Activated CD4-positive, alpha-beta T cell treated with anti-CD3 and anti-CD28 coated beads for 24 hours (primary cell): Measurements from ENCODE around the gene PEX11G.
"Not testable (repeated sequence)": the region's sequence is repeated elsewhere in the genome, so short reads cannot be mapped to it uniquely, and the experiment has no call there.

Experiments used
- DNase-seq, 2 donors: peaks; one replicate each; pipeline ENCODE4 v3.0.0-alpha.2; 2020; ENCODE audit warnings: low read depth in 2 of 2

Gene PEX11G

DNA sequence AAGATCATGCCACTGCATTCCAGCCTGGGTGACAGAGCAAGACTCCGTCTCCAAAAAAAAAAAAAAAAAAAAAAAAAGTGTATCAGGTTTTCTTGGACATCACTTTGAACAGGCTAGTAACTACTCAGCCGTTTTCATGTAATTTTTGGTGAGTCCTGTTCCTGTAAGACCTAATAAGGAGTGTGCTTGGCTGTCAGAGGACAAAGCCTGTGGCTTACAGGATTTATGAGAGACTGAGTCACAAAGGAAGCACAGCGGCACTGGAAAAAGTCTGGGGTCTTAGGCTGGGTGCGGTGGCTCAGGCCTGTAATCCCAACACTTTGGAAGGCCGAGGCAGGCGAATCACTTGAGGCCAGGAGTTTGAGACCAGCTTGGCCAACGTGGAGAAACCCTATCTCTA is 55.4 kb downstream of the PEX11G start:
- DNase-seq = not testable (repeated sequence)

DNA sequence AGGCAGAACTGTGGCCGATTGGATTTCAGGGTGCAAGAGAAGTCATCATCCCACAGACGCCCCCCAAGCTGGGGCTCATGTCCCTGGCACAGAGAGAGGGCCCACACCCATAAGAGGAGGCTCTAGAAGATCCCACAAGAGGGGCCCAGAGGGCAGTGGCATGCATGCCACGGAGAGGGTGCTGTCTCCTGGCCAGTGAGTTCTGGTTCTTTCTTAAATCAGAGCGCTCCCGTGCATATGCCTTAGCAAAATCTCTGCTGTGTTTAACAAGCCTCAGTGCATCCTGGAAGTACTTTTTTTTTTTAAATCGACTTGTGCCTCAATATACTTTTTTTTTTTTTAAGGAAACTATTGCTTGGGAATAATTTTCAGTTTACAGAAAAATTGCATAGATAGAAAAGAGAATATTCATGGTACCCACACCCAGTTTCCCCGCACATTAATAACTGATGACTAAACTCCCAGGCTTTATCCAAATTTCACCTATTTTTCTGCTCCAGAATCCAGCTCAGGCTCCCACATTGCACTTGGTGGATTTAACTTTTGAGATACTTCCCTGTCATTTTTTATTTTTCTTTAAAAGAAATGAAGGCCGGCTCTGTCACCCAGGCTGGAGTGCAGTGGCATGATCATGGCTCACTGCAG is 59.1 kb downstream of the PEX11G start:
- DNase-seq = no peak

DNA sequence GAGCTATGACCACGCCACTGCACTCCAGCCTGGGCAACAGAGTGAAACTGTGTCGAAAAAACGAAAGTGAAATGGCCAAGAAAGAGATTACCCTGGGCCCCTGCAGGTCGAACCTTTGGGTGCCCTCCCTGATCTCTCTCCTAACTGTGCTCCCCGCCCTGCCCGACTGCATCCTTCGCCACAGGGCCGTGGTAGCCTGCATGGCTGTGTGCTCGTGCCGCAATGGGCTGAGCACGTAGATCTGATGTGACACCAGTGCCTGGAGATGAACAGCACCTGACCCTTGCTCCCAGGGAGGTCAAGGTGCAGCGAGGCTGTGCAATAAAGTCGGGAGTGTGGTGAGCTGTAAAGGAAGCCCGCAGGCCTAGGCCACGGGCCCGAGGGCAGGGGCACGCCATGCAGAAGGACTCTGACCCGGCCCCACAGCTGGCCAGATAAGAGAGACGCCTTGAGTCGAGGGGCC is 60.2 kb downstream of the PEX11G start:
- no peak for DNase-seq

DNA sequence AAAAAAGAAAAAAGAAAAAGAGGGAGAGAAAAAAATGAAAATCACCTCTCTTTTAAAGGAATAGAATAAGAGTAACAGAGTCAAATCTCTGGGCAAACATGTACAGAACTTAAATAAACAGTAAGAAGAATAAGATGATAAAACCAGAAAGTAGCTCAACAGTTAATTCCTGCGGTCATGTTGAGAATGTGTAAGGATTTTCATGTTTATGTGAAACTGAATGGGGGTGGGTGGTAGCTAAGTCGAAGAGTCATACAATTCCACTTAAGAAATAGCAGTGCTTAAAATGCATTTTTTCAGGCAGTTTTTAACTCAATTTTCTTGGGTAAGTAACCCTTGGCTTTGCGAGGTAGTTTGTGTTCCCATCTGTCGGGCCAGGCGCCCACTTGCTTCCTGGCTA is 60.9 kb downstream of the PEX11G start:
- no peak for DNase-seq

DNA sequence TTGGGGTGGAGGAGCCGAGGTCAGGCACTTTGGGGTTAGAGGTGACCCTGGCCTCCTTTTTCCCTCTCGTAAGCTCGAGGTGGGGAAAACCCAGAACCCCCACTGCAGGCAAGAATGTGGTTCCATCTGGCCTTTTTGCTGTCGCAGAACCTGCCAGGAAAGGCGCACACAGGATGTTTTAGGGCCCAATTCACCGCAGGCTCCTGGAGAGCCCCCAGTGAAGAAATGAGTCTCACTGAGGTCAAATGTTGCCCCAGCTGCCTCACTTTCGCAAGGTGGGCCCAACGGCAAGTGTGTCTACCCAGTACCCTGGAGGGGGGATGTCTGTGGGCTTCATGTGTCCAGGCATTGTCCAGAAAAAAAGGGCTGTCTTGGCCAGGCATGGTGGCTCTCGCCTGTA is 61.8 kb downstream of the PEX11G start:
- peak in 1 of 2 donors; percentile 10 for DNase-seq
